H1 (cell line): ENCODE measurements around the gene GALNT2. TPM values are rescaled to one million over a fixed set of nuclear protein-coding genes. Genes with fewer than 3 reads are reported as not detected.

Source experiments
- CTCF ChIA-PET: fragments of 300-600 bp; sonication (Branson Sonifier 250); formaldehyde crosslinking; loops from one replicate; lab custom pipeline; 2021; ENCODE audit not compliant: partially characterized antibody; lab: Charles Lee
- POLR2A ChIA-PET: fragments of 300-600 bp; sonication (Branson Sonifier 250); formaldehyde crosslinking; loops from one replicate; lab custom pipeline; 2021; ENCODE audit warnings: inconsistent platforms; ENCODE audit not compliant: partially characterized antibody; lab: Charles Lee
- DNase-seq, 2 experiments: peaks; one replicate each; pipeline versions ENCODE4 v3.0.0 to v3.0.0-alpha.2; 2010 to 2022; ENCODE audit warnings: low spot score in 2 of 2, low read depth in 1 of 2, mixed read lengths in 1 of 2
- FAIRE-seq: peaks from 2 replicates; lab custom pipeline; 2011; peaks lifted over from hg19 to GRCh38; lab: Jason Lieb, UNC
- H2AFZ ChIP-seq: 2 replicates; pipeline ENCODE4 v1.8.1; 2012; ENCODE audit warnings: low read length, inconsistent platforms
- H2AK5ac ChIP-seq: 2 replicates; pipeline ENCODE4 v1.6.1; 2013; ENCODE audit warnings: low read depth, low read length
- H2BK120ac ChIP-seq: replicated peaks from 2 replicates; pipeline ENCODE3; 2013; ENCODE audit warnings: low read depth, low read length, inconsistent platforms
- H2BK12ac ChIP-seq: 2 replicates; pipeline ENCODE4 v1.6.1; 2013; ENCODE audit warnings: low read depth, low read length
- H2BK15ac ChIP-seq: 2 replicates; pipeline ENCODE4 v1.6.1; 2013; ENCODE audit warnings: low read length
- H2BK20ac ChIP-seq: 2 replicates; pipeline ENCODE4 v1.6.1; 2013; ENCODE audit warnings: low read length
- H2BK5ac ChIP-seq: 2 replicates; pipeline ENCODE4 v1.6.1; 2013; ENCODE audit warnings: low read depth, low read length
- H3K14ac ChIP-seq: 2 replicates; pipeline ENCODE4 v1.6.1; 2013; ENCODE audit warnings: inconsistent platforms; ENCODE audit not compliant: insufficient read length
- H3K18ac ChIP-seq: 2 replicates; pipeline ENCODE4 v1.6.1; 2013; ENCODE audit warnings: low read length; ENCODE audit errors: extremely low read depth
- H3K23ac ChIP-seq: 2 replicates; pipeline ENCODE4 v1.6.1; 2013; ENCODE audit warnings: inconsistent platforms; ENCODE audit not compliant: insufficient read length
- H3K23me2 ChIP-seq: 2 replicates; pipeline ENCODE4 v1.6.1; 2013; ENCODE audit warnings: low read depth, low read length
- H3K27ac ChIP-seq: 2 replicates; pipeline ENCODE4 v1.6.1; 2011; ENCODE audit warnings: low read depth, low read length, inconsistent platforms
- H3K27me3 ChIP-seq, 4 experiments: replicated peaks in 1 of 4; 1 replicate in 1 of 4; 2 replicates in 3 of 4; pipeline versions ENCODE4 v1.6.1 to v1.8.1; 2011 to 2013; ENCODE audit warnings: low read length in 3 of 4, mild to moderate bottlenecking in 3 of 4, inconsistent platforms in 2 of 4, mixed read lengths in 2 of 4, moderate library complexity in 1 of 4; ENCODE audit not compliant: control insufficient read depth in 3 of 4, insufficient read depth in 3 of 4; ENCODE audit errors: extremely low read depth in 1 of 4
- H3K36me3 ChIP-seq, 4 experiments: 2 replicates each; pipeline versions ENCODE4 v1.6.1 to v1.8.1; 2011 to 2013; ENCODE audit warnings: mild to moderate bottlenecking in 4 of 4, low read length in 3 of 4, moderate library complexity in 2 of 4, control low read depth in 1 of 4, inconsistent platforms in 1 of 4; ENCODE audit not compliant: insufficient read depth in 4 of 4, control insufficient read depth in 2 of 4
- H3K4ac ChIP-seq: replicated peaks from 2 replicates; pipeline ENCODE3; 2013; ENCODE audit warnings: low read length, low read depth, mixed read lengths, inconsistent platforms; ENCODE audit not compliant: insufficient read length
- H3K4me1 ChIP-seq, 4 experiments: replicated peaks in 1 of 4; 1 replicate in 1 of 4; 2 replicates in 3 of 4; pipeline versions ENCODE4 v1.6.1 to v1.8.1; 2011 to 2013; ENCODE audit warnings: low read length in 3 of 4, inconsistent platforms in 2 of 4, mixed read lengths in 1 of 4; ENCODE audit not compliant: insufficient read depth in 4 of 4, control insufficient read depth in 3 of 4
- H3K4me2 ChIP-seq, 2 experiments: 2 replicates each; pipeline versions ENCODE4 v1.6.1 to v1.8.1; 2011 to 2013; ENCODE audit warnings: low read depth in 2 of 2, low read length in 2 of 2, control low read depth in 1 of 2, inconsistent platforms in 1 of 2, mild to moderate bottlenecking in 1 of 2; ENCODE audit not compliant: insufficient read depth in 1 of 2
- H3K4me3 ChIP-seq, 4 experiments: fragments of 200-600, 300-600 bp in 1 of 4; sonication (generic), shearing (Covaris generic), sonication (Bioruptor Twin) in 1 of 4; 2 replicates each; pipeline versions ENCODE4 v1.5.1 to v1.8.1; 2011 to 2016; ENCODE audit warnings: low read length in 4 of 4, low read depth in 3 of 4, control low read depth in 2 of 4, inconsistent platforms in 2 of 4, mild to moderate bottlenecking in 2 of 4, mixed read lengths in 1 of 4, moderate library complexity in 1 of 4; ENCODE audit not compliant: insufficient read depth in 2 of 4; ENCODE audit errors: extremely low read depth in 1 of 4
- H3K56ac ChIP-seq: replicated peaks from 2 replicates; pipeline ENCODE3; 2013; ENCODE audit warnings: low read depth, mild to moderate bottlenecking, mixed read lengths, low read length, inconsistent platforms; ENCODE audit not compliant: insufficient read length
- H3K79me1 ChIP-seq: 2 replicates; pipeline ENCODE4 v1.6.1; 2013; ENCODE audit warnings: low read depth, low read length, control low read depth
- H3K79me2 ChIP-seq, 2 experiments: 2 replicates each; pipeline versions ENCODE4 v1.6.1 to v1.8.1; 2012 to 2013; ENCODE audit warnings: low read length in 2 of 2, mild to moderate bottlenecking in 2 of 2, inconsistent platforms in 1 of 2; ENCODE audit not compliant: insufficient read depth in 2 of 2, control insufficient read depth in 1 of 2
- H3K9ac ChIP-seq, 4 experiments: replicated peaks in 1 of 4; 1 replicate in 1 of 4; 2 replicates in 3 of 4; pipeline versions ENCODE4 v1.6.1 to v1.8.1; 2011 to 2013; ENCODE audit warnings: low read depth in 3 of 4, low read length in 3 of 4, control low read depth in 2 of 4, mild to moderate bottlenecking in 2 of 4, moderate library complexity in 2 of 4, inconsistent platforms in 1 of 4; ENCODE audit errors: extremely low read depth in 1 of 4
- H3K9me3 ChIP-seq, 2 experiments: 2 replicates each; pipeline versions ENCODE4 v1.6.1 to v1.8.1; 2012 to 2013; ENCODE audit warnings: mild to moderate bottlenecking in 2 of 2, moderate library complexity in 2 of 2, control low read depth in 1 of 2, inconsistent platforms in 1 of 2, low read depth in 1 of 2, low read length in 1 of 2, mixed read lengths in 1 of 2; ENCODE audit not compliant: insufficient read depth in 2 of 2
- H4K20me1 ChIP-seq, 2 experiments: replicated peaks in 1 of 2; 2 replicates each; pipeline versions ENCODE3 to v1.8.1; 2011 to 2013; ENCODE audit warnings: inconsistent platforms in 2 of 2, low read length in 2 of 2, mild to moderate bottlenecking in 1 of 2; ENCODE audit not compliant: insufficient read depth in 2 of 2, control insufficient read depth in 1 of 2
- H4K5ac ChIP-seq: 2 replicates; pipeline ENCODE4 v1.6.1; 2013; ENCODE audit warnings: low read length, low read depth, mixed read lengths, inconsistent platforms; ENCODE audit not compliant: insufficient read length
- H4K8ac ChIP-seq: 2 replicates; pipeline ENCODE4 v1.8.0; 2013; ENCODE audit warnings: mild to moderate bottlenecking, moderate library complexity, low read length, inconsistent platforms; ENCODE audit not compliant: insufficient read depth; ENCODE audit errors: extremely low read depth
- H4K91ac ChIP-seq: replicated peaks from 2 replicates; pipeline ENCODE3; 2013; ENCODE audit warnings: low read length, mixed read lengths, inconsistent platforms; ENCODE audit not compliant: insufficient read length
- CBX8 ChIP-seq: fragments of 300-800, 300-1000 bp; sonication (generic); IDR thresholded peaks from 2 replicates; pipeline ENCODE4 v1.7.1; 2016; ENCODE audit warnings: low read depth, low read length, borderline replicate concordance
- MAFK ChIP-seq: IDR thresholded peaks from 2 replicates; pipeline ENCODE4 v1.6.1; 2012; ENCODE audit warnings: low read depth, mild to moderate bottlenecking, improper control_type of control experiment, low read length
- NRF1 ChIP-seq: IDR thresholded peaks from 2 replicates; pipeline ENCODE4 v1.6.1; 2011; ENCODE audit warnings: mild to moderate bottlenecking, low read depth, low read length, improper control_type of control experiment
- SIRT6 ChIP-seq: IDR thresholded peaks from one replicate; pipeline ENCODE4 v1.7.1; 2012; ENCODE audit warnings: low read length, inconsistent platforms
- SIX5 ChIP-seq: IDR thresholded peaks from 2 replicates; pipeline ENCODE4 v1.6.1; 2011; ENCODE audit warnings: mild to moderate bottlenecking, low read depth, low read length
- TAF1 ChIP-seq: IDR thresholded peaks from 2 replicates; pipeline ENCODE4 v1.6.1; 2011; ENCODE audit warnings: mild to moderate bottlenecking, low read depth, low read length
- TEAD4 ChIP-seq: IDR thresholded peaks from 2 replicates; pipeline ENCODE4 v1.6.1; 2012; ENCODE audit warnings: low read depth, low read length, inconsistent platforms, mixed read lengths
- WGBS, 2 experiments: shearing (Covaris generic) in 1 of 2; methylation state at CpG; one replicate each; pipeline versions ENCODE4 v1.1.6 to v1.1.7; 2013 to 2015; ENCODE audit warnings: low lambda C conversion rate in 2 of 2, mixed read lengths in 2 of 2, inconsistent platforms in 1 of 2, low coverage in 1 of 2, missing lambda C conversion rate in 1 of 2; ENCODE audit not compliant: insufficient replicate concordance in 2 of 2, insufficient coverage in 1 of 2, insufficient read length in 1 of 2; ENCODE audit errors: extremely low coverage in 1 of 2, missing lambda C conversion rate in 1 of 2; 5-methylcytosine and 5-hydroxymethylcytosine counted together
- polyA plus RNA-seq, 7 experiments: library from polyadenylated mRNA; depleted of rRNA in 3 of 7; stranded (reverse) in 5 of 7; unstranded in 2 of 7; fragments of >200 nt in 5 of 7; fragments of 200-250 nt in 2 of 7; gene quantifications; 1 replicate in 5 of 7; 2 replicates in 1 of 7; 4 replicates in 1 of 7; pipeline versions ENCODE4 v1.2.1 to v1.2.3, GENCODE V29; 2011 to 2013; ENCODE audit warnings: missing spikeins in 2 of 7, mixed read lengths in 2 of 7
- total RNA-seq: library from RNA; stranded (reverse); fragmentation: NEBNext Ultra II Directional; extraction: Animal tissue kit (Norgen Biotek cat#: 25700); gene quantifications from 2 replicates; pipeline ENCODE4 v1.2.1, GENCODE V29; 2021

GALNT2 gene
- total and polyA plus RNA-seq, 2 of the 8 experiments (the other 6 are each of a cell fraction or from before 2014, with no cell fraction given) = 34.5 to 75.3 TPM

GRCh38 chr1:230085178-230085515 is 18.1 kb downstream of the GALNT2 start:
- no peak for DNase-seq
- no peak overlapping the region for H3K27ac ChIP-seq
- H4K20me1 ChIP-seq = peaks cover 6 to 14% of the 10 kb centered on the region in 2 experiments
- H2BK20ac ChIP-seq = no peak overlapping the region
- H2BK15ac ChIP-seq = no peak overlapping the region
- peaks cover 30% of the 10 kb centered on the region for H3K79me1 ChIP-seq
- H3K4me2 ChIP-seq = no peak overlapping the region
- TF ChIP-seq SIX5 = no peak
- no peak for TF ChIP-seq TAF1
- no peak for TF ChIP-seq SIRT6
- no peak for TF ChIP-seq NRF1
- no peak for TF ChIP-seq MAFK
- TF ChIP-seq CBX8 = no peak
- no peak for TF ChIP-seq TEAD4
- CTCF ChIA-PET = interaction anchor here (1.0 to 3.1 kb wide), 3 partner anchors 15 to 56 kb away, joined by 3 to 15 read pairs (median 4); no protein-coding TSS in a partner anchor
- H2BK12ac ChIP-seq = no peak overlapping the region
- 82% methylated on average over 5 of the region's 5 CpGs; no CpG with 5 or more reads in 1 of the 2 experiments for WGBS, 2 experiments
- H3K36me3 ChIP-seq = no peaks in the 10 kb centered on the region; a peak in 1 of 8 replicates
- no peak overlapping the region for H3K9ac ChIP-seq
- no peak overlapping the region for H4K91ac ChIP-seq
- no peak overlapping the region for H3K14ac ChIP-seq
- no peak overlapping the region for H3K4me3 ChIP-seq
- no peak overlapping the region for H2AK5ac ChIP-seq
- H3K23ac ChIP-seq = no peak overlapping the region
- no peak overlapping the region for H3K18ac ChIP-seq
- POLR2A ChIA-PET = no interaction called here
- H4K5ac ChIP-seq = no peak overlapping the region
- H4K8ac ChIP-seq = no peak overlapping the region
- peaks cover 8 to 9% of the 10 kb centered on the region in 2 experiments; a peak in 3 of 4 replicates for H3K9me3 ChIP-seq
- peaks cover 13 to 95% of the 10 kb centered on the region in 2 experiments; a peak in 3 of 4 replicates for H3K79me2 ChIP-seq
- no peak overlapping the region for H2AFZ ChIP-seq
- H3K4me1 ChIP-seq = peaks cover 0 to 15% (median 5%) of the 10 kb centered on the region in 4 experiments; a peak in 5 of 7 replicates
- H3K23me2 ChIP-seq = no peaks in the 10 kb centered on the region
- no peak overlapping the region for H2BK5ac ChIP-seq
- no peak for FAIRE-seq
- H3K4ac ChIP-seq = no peak overlapping the region
- no peak overlapping the region for H3K56ac ChIP-seq
- no peaks in the 10 kb centered on the region for H3K27me3 ChIP-seq
- no peak overlapping the region for H2BK120ac ChIP-seq
